ENCODE data around the gene EHBP1.

The EHBP1 gene

GRCh38 chr2:62662131-62662530 is 43.4 kb upstream of the EHBP1 start:
- H3K27ac ChIP-seq = no peak overlapping the region
- TF ChIP-seq, protein P1, sequence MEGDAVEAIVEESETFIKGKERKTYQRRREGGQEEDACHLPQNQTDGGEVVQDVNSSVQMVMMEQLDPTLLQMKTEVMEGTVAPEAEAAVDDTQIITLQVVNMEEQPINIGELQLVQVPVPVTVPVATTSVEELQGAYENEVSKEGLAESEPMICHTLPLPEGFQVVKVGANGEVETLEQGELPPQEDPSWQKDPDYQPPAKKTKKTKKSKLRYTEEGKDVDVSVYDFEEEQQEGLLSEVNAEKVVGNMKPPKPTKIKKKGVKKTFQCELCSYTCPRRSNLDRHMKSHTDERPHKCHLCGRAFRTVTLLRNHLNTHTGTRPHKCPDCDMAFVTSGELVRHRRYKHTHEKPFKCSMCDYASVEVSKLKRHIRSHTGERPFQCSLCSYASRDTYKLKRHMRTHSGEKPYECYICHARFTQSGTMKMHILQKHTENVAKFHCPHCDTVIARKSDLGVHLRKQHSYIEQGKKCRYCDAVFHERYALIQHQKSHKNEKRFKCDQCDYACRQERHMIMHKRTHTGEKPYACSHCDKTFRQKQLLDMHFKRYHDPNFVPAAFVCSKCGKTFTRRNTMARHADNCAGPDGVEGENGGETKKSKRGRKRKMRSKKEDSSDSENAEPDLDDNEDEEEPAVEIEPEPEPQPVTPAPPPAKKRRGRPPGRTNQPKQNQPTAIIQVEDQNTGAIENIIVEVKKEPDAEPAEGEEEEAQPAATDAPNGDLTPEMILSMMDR (IDR thresholded peaks at IDR 0.05) = no peak
- no peak overlapping the region for H3K4me3 ChIP-seq
- DNase-seq (ENCODE audit: low spot score) = no peak

DNA sequence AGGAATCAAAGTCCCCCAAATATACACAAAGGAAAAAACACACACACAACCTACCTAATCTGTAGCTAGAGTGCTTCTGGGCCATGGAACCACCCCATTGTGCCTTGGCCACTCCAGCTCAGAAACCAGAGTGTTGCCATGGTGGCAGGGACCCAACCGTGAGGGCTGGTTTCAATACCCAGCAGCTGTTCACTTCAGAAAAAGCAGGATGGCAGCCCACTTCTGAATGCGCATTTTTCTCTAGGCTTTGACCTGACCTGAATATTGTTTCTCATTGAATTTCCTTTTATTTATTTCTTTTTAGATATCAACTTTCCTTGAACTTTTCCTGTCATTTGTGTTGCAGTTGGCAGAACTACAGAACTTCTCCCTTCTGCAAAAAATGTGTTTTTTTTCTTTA is 43.0 kb upstream of the EHBP1 start:
- Histone ChIP-seq H3K4me3 (no peak overlapping the region), H3K27ac (peak overlapping the region in 1 of 2 donors; percentile 54)
- DNase-seq (ENCODE audit: low spot score) = no peak
- TF ChIP-seq, protein P1 (IDR thresholded peaks at IDR 0.05) = no peak

GRCh38 chr2:62663411-62663810 is 42.1 kb upstream of the EHBP1 start:
- Histone ChIP-seq H3K27ac (peak overlapping the region; percentile 57 to 65), H3K4me3 (no peak overlapping the region)
- TF ChIP-seq, protein P1 (IDR thresholded peaks at IDR 0.05) = no peak
- no peak for DNase-seq (ENCODE audit: low spot score)

GRCh38 chr2:62663920-62664795 is 41.4 kb upstream of the EHBP1 start:
- TF ChIP-seq, protein P1 (IDR thresholded peaks at IDR 0.05) = no peak
- DNase-seq (ENCODE audit: low spot score) = no peak
- Histone ChIP-seq H3K4me3 (no peak overlapping the region), H3K27ac (peak overlapping the region; percentile 57 to 83)

DNA sequence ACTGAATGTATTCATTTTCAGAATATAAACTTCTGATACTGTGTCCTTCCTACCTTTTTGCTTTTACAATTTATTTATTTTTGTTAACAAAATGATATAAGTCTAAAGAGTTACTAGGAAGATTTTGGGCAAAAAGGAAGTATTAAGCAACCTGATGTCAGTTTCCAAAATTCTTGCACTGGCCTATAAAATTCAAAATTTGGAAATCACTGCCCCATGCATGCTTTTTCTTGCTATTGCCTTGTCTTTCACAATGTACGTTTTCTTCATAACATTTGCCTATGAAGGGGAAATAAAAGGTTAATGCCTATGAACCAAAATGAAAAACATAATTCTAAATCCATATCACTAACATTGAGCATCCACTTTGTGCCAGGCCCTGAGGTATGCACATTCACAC is 40.1 kb upstream of the EHBP1 start:
- Histone ChIP-seq H3K4me3 (no peak overlapping the region), H3K27ac (peak overlapping the region in 1 of 2 donors; percentile 20)
- DNase-seq (ENCODE audit: low spot score) = no peak
- TF ChIP-seq, protein P1 (IDR thresholded peaks at IDR 0.05) = no peak

DNA sequence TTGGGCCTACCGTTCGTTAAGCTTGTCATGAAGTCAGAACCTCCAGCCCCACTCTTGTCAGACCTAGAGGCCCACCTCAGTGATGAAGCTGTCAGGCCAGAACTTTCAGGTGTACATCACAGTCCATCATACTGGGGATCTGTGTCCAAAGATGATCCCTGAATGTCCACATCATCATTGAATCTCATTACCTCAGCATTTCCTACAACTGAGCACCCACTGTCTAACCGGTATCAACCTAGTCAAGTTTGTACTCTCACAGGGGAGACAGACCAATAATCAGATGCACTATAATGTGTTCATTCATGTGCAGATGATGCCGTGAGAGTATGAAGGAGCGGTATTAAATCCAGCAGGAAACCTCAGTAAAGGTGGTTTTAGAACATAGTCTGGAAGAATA is 36.3 kb upstream of the EHBP1 start:
- DNase-seq (ENCODE audit: low spot score) = no peak
- TF ChIP-seq, protein P1 (IDR thresholded peaks at IDR 0.05) = no peak
- no peak overlapping the region for H3K4me3 ChIP-seq
- no peak overlapping the region for H3K27ac ChIP-seq

- DNase-seq (ENCODE audit: low spot score) = no peak
- H3K27ac ChIP-seq = peak overlapping the region; percentile 16 to 73
- TF ChIP-seq, protein P1 (IDR thresholded peaks at IDR 0.05) = no peak
- H3K4me3 ChIP-seq = no peak overlapping the region
Measured at GRCh38 chr2:62672601-62673000, 32.9 kb upstream of the EHBP1 start.

Data from coronary artery (tissue), 2 donors.